NK-92 (cell line): ENCODE data around the gene WBP1L.
"Not testable (repeated sequence)": the region's sequence is repeated elsewhere in the genome, so short reads cannot be mapped to it uniquely, and the experiment has no call there.

ENCODE experiments used
- DNase-seq: peaks from one replicate; lab custom pipeline; 2025; ENCODE audit not compliant: unreplicated experiment; lab: John Stamatoyannopoulos, UW

WBP1L gene

DNA sequence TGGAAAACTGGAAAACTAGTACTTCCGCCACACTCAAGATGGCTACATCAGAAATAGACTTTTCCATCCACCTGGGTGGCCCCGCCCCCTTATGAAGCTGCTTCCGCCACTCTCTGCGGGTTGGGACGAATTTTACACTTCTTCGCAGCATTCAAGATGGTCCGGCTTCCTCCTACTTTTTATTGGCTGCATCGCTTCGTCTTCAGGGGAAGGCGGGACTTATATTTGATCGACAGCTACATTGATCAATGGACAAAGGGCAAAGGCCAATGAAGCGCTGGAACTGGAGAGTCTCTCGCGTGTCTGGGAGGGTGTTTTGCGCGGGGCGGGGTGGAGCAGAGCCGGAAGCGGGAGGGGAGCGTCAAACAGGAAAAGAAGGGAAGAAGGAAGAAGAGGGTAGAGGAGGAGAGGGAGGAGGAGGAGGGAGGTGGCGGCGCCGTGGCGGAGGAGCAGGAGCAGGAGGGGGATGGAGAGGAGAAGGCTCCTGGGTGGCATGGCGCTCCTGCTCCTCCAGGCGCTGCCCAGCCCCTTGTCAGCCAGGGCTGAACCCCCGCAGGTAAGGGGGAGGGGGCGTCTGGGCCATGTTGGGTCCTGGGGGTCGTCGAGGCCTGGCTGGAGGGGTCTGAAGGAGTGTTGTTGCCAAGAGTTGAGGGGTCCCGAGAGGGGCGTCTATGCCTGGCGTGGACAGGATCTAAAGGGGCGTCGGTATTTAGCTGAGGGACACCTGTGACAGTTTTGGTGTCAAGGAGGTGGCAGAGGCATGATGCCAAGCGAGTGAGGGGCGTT is at the start of gene WBP1L:
Gene WBP1L (plus strand): TSS at position 361 of the 786 bp plus-strand sequence. CDS start 106 bp downstream, at position 467.
- DNase-seq: peak; percentile 84

DNA sequence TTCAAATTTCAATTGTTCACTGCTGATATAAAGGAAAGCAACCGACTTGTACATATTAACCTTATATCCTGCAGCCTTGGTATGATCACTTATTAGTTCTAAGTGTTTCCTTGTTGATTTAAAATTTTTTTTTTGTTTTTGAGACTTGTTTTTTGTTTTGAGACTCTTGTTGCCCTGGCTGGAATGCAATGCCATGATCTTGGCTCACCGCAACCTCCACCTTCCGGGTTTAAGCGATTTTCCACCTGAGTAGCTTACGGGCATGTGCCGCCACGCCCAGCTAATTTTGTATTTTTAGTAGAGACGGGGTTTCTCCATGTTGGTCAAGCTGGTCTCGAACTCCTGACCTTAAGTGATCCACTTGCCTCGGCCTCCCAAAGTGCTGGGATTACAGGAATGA is 48.3 kb upstream of the WBP1L start:
- not testable (repeated sequence) for DNase-seq

DNA sequence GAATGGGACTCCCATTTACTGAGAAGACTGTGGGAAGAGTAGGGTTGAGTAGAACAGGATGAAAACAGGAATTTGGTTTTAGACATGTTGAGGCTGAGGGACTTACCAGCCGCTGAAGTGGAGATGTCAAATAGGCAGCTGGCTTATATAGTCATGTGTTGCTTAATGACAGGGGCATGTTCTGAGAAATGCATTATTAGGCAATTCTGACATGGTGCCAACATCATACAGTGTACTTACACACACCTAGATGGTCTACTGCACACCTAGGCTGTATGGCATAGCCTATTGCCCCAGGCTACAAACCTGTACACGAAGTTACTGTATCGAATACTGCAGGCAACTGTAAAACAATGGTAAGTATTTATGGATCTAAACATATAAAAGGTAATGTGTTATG is 47.0 kb upstream of the WBP1L start:
- no peak for DNase-seq

DNA sequence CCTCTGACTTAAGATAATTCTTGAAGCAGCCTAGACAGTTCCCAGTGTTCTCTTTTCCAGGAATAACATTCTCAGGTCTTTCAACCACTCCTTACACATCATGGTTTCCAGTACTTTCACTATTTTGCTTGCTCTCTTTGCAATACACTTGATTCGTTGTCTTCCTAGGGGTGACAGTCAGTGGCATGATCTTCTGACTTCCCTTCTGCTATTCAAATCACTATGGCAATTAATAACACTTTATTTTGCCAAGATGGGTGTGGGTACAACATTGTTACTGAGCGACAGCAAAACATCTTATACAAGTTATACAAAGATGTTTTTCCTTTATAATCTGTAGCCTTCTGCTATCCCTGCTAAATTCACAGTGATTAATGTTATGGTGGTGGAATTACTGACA is 44.9 kb upstream of the WBP1L start:
- DNase-seq: no peak

DNA sequence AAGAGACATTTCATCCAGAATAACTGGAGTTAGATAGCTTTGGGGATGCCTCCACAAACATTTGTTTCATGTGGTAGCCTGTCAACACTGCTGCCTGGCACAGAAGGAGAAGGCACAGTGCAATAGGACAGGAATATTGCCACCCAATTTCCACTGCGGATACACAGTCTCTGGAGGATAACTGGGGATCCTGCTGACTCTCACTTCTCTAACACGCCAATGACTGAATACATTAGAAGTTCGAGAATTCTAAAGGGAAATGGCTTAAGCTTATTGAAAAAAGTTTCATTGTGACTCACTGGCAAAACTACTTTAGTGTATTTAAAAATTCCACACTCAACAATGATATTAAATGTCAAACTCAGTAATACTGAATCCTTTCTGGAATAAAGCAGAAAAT is 42.5 kb upstream of the WBP1L start:
- DNase-seq: no peak

DNA sequence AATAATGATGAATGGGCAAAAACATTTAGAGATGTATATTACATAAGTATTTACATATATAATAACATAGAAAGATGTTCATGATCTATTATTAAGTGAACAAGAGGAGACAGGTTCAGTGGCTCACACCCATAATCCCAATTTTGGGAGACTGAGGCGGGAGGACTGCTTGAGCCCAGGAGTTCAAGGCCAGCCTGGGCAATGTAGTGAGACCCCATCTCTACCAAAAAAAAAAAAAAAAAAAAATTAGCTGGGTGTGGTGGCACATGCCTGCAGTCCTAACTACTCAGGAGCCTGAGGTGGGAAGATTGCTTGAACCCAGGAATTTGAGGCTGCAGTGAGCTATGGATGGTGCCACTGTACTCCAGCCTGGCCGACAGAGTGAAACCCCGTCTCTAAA is 42.0 kb upstream of the WBP1L start:
- no peak for DNase-seq

DNA sequence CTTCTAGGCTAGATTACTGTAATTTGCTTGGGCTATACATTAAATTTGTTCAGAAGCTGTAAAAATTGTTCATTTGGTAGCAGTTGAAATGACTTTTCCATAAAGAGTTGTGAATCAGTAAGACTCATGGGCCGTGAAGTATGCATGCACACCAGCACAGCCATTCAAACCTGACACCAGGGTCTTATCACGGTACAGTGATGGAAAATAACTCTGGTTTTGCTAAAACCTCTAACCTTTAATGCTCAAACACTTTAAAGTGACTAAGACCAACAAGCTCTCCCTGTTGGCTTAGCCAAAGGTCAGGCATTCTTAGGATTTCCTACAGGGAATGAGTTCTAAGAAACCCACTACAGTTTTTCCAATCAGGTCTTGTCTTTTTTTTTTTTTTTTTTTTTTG is 41.0 kb upstream of the WBP1L start:
- no peak for DNase-seq

DNA sequence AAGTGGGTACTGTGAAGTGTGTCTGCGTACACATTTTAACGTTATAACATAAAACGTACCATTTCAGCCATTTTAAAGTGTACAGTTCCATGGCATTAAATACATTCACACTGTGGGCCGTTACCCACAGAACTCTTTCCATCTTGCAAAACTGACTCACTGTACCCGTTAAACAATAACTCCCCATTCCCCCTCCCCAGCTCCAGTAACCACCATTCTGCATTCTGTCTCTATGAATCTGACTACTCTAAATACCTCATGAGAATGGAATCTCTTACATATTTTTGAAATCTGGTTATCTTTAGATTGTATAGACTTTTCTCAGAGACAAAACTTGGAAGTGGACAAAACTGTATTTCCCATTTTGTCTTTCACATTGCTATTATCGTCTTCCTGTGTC is 38.8 kb upstream of the WBP1L start:
- no peak for DNase-seq

DNA sequence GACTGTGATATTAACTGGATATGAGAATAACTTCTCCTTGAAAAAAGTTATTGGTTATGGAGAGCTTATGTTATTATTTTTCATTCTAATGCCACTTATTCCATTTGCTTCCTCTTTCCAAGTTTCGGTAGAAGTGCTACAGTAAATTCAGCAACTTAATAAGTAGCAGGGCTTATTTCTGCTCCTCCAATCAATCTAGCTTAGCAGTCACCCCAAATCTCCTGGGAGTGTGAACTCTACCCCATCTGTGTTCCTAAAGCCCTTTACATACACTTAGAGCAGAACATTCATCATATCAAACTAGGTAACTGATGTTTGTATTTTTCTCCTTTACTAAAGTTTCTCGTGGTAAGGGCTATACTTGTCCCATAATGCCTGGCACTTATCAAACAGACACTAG is 38.2 kb upstream of the WBP1L start:
- no peak for DNase-seq

DNA sequence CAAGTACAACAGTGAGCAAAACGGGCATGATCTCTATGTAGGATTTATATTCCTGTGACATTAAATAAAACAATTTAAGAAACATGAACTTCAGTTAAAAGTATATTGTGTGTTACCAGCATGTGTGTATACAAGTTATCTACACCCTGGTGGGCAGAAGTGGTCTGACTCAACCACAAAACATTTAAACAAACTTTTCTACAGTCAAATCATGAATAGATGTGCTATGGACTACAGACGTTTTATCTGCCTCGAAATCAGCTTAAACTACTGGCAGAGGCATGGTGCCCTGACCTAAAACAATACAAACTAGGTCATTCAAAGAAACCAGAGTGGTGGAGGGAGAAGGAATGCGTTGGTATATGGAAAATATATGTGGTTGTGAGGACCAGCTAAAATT is 33.1 kb upstream of the WBP1L start:
- no peak for DNase-seq

DNA sequence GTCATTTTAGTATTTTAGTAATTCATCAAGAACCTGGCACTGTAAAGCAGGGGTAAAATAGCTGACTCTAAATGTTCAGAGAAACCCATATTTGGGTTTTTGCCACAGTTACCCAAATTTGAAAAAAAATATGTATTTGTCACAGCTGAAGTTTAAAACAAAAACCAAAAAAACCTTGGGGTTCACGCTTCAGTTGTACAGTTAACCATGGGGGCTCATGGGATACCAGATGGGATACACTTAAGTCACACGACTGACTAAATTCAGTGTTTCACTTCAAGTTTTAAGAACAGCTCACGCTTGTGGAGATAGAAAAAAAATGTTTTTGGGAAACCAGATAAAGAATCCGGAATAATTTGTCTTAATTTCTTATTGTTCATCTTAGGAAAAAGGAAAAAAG is 31.7 kb upstream of the WBP1L start:
- DNase-seq: no peak

DNA sequence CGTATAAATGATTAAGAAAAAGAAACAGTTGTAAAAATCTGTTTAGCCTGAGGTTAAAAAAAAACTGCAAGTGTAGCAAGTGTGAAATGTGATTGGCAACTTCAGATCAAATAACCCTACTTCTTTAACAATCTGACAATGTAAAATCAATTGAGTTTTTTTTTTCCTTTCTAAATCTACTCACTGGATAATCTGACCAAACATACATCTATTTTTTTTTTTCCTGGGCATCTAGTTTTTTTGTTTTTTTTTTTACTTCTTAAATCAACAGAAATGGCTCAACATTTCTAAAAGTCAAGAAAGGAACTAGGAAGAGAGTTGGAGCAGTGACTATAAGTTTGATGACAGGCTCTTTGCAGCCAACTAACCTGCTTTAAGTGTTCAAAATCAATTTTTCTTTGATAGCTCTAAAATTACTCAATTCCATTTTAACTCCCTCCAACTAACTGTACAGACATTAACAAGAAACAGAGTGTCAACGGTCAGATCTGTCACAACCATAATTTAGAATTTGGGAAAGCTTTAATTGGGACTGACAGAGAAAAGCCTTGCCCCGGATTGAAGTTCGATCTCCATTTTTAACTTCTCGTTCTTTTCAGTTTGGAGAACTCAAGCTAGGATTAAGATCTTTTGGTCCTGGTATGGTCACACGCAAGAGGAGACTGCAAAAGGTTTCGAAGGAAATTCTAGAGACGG is 30.8 kb upstream of the WBP1L start:
- DNase-seq: no peak

DNA sequence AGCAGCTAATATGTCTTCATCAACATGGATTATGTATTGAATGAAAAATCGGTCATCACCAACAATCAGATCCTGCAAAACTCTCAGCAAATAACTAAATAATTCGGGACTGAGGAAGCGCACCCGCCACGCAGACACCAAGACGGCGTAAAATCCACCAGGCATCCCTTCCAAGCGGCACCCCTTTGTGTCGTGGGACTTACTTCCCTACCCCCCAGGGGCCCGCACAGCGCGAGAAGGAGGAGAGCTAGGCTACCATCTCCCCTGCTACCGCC is 30.3 kb upstream of the WBP1L start:
- DNase-seq: no peak

DNA sequence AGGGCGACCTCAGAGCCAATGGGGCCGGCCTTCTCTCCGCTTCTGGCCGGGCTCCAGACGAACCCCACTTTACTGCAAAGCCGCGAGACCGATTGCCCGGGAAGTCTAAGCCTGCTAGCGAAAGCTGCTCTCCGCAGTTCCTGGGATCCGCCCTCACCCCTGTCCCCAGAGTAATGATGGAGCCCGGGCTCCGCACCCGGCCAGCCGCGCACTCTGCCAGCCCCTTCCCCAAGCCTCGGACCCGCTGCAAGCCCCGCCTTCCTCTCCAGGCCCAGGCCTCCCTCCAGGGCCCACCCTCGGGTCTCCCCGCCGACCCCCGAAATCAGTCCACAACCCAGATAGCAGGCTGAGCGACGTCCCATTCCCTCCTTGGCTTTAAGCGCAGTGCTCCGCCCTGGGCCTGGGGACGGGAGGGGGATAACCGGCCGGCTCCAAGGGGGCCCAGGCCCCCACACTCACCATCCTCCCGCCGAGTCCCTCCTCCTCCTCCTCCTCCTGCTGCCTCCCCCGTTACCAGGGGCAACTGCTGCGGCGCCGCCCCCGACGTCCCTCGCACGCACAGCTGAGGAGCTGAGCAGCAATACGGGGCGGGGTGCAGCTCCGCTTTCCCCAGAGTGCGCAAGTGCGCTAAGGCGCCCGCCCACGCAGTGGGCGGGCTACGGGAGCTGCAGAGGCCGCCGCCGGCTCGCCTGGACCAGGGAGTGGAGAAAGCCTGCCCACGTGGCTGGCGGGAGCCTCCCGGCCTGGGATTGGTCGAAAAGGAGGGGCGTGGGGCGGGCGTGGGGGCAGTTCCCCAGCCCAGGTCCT is 29.7 kb upstream of the WBP1L start, which contains the start of gene ARL3:
Gene ARL3 (minus strand): TSS at position 584 of the 807 bp plus-strand sequence. CDS start 122 bp downstream, at position 462.
- DNase-seq: peak; percentile 40

DNA sequence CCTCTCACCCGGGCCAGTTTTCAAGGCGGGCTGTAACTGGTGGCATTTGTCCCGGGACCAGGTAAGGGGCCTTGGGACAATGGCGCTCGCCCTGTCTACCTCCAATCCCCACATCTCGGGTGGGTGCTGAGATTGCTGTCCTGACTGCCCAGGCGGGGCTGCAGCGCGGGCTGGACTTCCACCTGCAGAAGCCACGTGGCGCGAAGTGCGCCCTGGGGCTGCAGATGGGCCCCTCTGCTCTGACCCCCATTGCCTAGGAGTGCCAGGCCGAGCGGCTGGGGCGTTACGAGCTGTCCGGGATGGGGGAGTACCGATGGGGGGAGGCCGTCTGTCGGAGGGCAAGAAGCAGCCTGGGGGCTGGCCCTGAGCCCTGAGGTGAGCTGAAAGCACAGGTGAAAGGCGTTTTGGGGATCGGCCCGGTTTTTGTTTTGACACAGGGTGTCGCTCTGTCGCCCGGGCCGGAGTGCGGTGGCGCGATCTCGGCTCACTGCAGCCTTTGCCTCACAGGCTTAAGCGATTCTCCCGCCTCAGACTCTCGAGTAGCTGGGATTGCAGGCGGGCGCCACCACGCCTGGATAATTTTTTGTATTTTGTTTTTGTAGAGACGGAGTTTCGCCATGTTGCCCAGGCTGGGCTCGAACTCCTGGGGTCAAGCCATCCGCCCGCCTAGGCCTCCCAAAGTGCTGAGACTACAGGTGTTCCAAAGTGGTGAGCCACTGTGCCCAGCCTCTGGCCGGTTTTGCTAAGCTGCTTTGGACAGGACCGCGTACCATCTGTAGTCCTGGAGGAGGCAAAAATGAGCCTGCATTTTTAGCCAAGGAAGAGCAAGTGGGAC is 28.9 kb upstream of the WBP1L start, which contains the start of gene SFXN2:
Gene SFXN2 (plus strand): TSS at position 16 of the 835 bp plus-strand sequence. CDS start 12,001 bp downstream, outside the sequence.
- no peak for DNase-seq

DNA sequence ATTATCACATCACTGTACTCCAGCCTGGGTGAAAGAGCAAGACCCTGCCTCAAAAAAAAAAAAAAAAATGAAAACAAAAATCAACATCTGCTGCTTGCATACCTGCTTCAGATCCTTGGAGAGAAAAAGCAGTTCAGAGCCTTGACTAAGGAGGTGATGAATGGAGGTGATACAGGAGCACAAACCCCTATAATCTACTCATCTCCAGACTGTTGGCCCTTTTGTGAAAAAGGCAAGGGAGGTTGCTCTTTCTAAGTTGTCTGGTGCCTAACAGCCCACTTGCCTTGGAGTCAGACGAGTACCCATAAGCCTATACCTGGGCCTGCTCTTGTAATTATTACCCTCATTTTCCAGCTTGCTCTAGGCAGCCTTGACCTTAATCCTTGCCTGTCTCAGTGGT is 27.9 kb upstream of the WBP1L start:
- no peak for DNase-seq

DNA sequence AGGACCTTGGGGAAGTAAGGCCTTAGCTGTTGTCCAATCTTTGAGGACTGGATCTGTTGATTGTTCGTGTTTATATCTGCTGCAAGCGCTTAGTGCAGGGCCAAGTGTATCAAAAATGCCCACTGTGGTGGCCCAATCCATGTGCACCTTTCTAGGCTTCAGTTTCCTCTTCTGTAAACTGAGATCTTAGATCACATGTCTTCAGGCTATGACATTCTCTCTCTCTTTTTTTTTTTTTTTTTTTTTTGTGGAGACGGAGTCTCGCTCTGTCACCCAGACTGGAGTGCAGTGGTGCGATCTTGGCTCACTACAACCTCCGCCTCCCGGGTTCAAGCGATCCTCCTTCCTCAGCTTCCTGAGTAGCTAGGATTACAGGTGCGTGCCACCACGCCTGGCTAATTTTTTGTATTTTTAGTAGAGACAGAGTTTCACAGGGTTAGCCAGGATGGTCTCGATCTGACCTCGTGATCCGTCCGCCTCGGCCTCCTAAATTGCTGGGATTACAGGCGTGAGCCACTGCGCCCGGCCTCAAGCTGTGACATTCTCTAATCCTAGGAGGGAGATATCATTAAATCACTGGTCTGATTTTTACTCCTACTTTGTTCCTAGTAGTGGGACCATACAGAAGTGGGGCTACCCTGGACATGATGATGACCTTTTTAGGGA is 26.7 kb upstream of the WBP1L start:
- not testable (repeated sequence) for DNase-seq

DNA sequence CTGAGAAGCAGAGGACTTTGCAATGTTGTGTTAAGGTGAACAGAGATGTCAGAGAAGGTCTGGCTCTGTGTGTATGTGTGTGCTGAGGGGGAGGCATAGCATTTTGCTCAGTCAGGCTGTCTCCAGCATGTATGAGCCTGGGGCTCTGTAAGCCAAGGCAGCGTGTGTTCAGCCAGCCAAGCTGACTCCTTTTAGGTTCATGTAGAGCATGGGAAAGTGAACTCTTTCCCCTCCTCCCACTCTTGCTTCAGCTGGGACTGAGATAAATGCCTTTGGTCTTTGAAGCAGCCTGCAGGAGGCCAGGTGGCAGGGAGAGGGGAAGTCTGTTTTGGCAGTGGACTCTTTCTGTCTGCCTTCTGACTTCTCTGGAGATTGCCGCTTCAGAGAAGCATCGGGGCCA is 25.5 kb upstream of the WBP1L start:
- DNase-seq: no peak

DNA sequence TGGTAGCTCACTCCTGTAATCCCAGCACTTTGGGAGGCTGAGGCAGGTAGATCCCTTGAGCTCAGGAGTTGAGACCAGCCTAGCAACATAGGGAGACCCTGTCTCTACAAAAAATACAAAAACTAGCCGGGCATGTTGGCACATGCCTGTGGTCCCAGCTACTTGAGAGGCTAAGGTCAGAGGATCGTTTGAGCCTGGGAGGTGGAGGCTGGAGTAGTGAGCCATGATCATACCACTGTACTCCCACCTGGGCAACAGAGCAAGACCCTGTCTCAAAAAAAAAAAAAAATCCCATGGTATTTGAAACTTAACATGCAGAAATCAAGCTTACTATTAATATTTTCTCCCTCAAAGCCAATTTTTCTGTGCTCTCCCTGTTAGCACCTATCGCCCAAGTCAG is 23.4 kb upstream of the WBP1L start:
- DNase-seq: no peak

DNA sequence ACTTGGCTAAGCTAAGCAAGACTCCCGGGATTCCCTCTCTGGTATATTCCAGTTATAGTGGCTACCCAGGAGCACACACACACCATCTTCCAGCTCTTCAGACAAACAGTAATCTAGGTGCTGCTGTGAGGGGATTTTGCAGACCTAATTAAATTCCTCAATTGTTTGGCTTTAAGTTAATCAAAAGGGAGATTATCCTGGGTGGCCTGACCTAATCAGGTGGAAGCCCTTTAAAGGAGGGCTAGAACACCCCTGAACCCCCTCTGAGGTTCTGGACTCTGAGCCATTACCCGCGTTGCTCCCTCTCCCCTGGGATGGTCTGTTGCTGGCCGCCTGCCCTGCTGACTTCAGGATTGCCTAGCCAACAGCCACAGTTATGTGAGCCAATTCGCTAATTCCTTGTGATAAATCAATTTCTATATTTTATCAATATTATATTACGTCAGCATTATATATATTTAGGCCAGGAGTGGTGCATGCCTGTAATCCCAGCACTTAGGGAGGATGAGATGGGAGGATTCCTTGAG is 22.9 kb upstream of the WBP1L start:
- no peak for DNase-seq
